Measurements from ENCODE around the gene LASP1.
"Not testable (repeated sequence)": the region's sequence is repeated elsewhere in the genome, so short reads cannot be mapped to it uniquely, and the experiment has no call there.

The LASP1 gene

GRCh38 chr17:38940404-38940803, 70.5 kb downstream of the LASP1 start:
- no peak for DNase-seq

GRCh38 chr17:38942696-38943334, 73.0 kb downstream of the LASP1 start:
- DNase-seq: no peak

- DNase-seq: no peak
Measured at GRCh38 chr17:38943607-38944006, 73.7 kb downstream of the LASP1 start.

GRCh38 chr17:38947189-38947588, 77.3 kb downstream of the LASP1 start:
- DNase-seq: no peak

GRCh38 chr17:38953800-38954199, 83.9 kb downstream of the LASP1 start:
- DNase-seq: not testable (repeated sequence)

GRCh38 chr17:38958326-38958725, 88.5 kb downstream of the LASP1 start:
- DNase-seq: no peak

- DNase-seq: no peak
Measured at GRCh38 chr17:38958756-38959155, 88.9 kb downstream of the LASP1 start.

GRCh38 chr17:38959508-38959907, 89.7 kb downstream of the LASP1 start:
- no peak for DNase-seq

- DNase-seq: no peak
Measured at GRCh38 chr17:38960402-38960801, 90.5 kb downstream of the LASP1 start.

- no peak for DNase-seq
Measured at GRCh38 chr17:38961413-38961812, 91.6 kb downstream of the LASP1 start.

GRCh38 chr17:38967290-38967738, 97.5 kb downstream of the LASP1 start, which contains the start of gene FBXO47:
Gene FBXO47 (minus strand): TSS chr17:38967403. CDS start chr17:38963025, 4,378 bp downstream.
- peak; percentile 84 for DNase-seq

GRCh38 chr17:38969281-38969680, 99.4 kb downstream of the LASP1 start:
- no peak for DNase-seq

- DNase-seq: no peak
Measured at GRCh38 chr17:38970128-38970527, 100.3 kb downstream of the LASP1 start.

- no peak for DNase-seq
Measured at GRCh38 chr17:38970804-38971203, 100.9 kb downstream of the LASP1 start.
